Duodenal mucosa (tissue), 2 donors: Measurements from ENCODE around the gene ABCC1.

Experiments used
- H3K27ac ChIP-seq: one replicate; pipeline ENCODE4 v1.7.0; 2013; ENCODE audit warnings: low read depth, low read length
- H3K27me3 ChIP-seq, 2 donors: one replicate each; pipeline ENCODE4 v1.7.0; 2013; ENCODE audit warnings: low read length in 2 of 2, control low read depth in 1 of 2; ENCODE audit not compliant: insufficient read depth in 2 of 2, control insufficient read depth in 1 of 2
- H3K36me3 ChIP-seq, 2 donors: one replicate each; pipeline ENCODE4 v1.7.0; 2013; ENCODE audit warnings: low read length in 2 of 2, control low read depth in 1 of 2; ENCODE audit not compliant: insufficient read depth in 2 of 2, control insufficient read depth in 1 of 2
- H3K4me1 ChIP-seq, 2 donors: one replicate each; pipeline ENCODE4 v1.7.0; 2013; ENCODE audit warnings: low read length in 2 of 2, control low read depth in 1 of 2; ENCODE audit not compliant: insufficient read depth in 2 of 2, control insufficient read depth in 1 of 2
- H3K4me3 ChIP-seq, 2 donors: one replicate each; pipeline ENCODE4 v1.7.0; 2013; ENCODE audit warnings: low read length in 2 of 2, low read depth in 1 of 2
- H3K9ac ChIP-seq, 2 donors: one replicate each; pipeline ENCODE4 v1.7.0; 2013; ENCODE audit warnings: low read length in 2 of 2, low read depth in 1 of 2
- H3K9me3 ChIP-seq, 2 donors: one replicate each; pipeline ENCODE4 v1.7.0; 2013; ENCODE audit warnings: low read length in 2 of 2, control low read depth in 1 of 2; ENCODE audit not compliant: control insufficient read depth in 1 of 2

ABCC1 gene

DNA sequence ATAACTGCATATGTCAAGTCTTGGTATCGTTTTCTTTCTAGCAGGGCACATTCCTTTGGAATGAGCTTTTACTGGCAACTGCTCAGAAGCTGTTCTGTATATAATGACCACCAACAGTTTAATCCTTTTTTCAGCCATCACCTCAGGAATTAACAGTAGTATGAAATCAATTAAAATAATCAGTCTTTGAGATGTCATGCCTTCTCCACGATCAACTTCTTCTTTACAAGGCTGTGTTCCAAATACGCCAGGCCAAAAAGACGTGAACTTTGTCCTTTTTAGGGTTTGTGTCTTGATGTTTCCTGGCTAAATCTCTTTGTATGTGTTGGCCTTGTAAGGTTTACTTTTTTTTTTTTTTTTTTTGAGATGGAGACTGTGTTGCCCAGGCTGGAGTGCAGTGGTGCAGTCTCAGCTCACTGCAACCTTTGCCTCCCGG lies 54.9 kb downstream of the ABCC1 start:
- no peak overlapping the region for H3K9ac ChIP-seq
- H3K36me3 ChIP-seq, result peaks cover 0 to under 1% of the 10 kb centered on the region in 2 donors
- no peaks in the 10 kb centered on the region for H3K9me3 ChIP-seq
- no peak overlapping the region for H3K27ac ChIP-seq
- no peaks in the 10 kb centered on the region for H3K27me3 ChIP-seq
- H3K4me3 ChIP-seq, result no peak overlapping the region
- peaks cover 0 to 3% of the 10 kb centered on the region in 2 donors for H3K4me1 ChIP-seq

DNA sequence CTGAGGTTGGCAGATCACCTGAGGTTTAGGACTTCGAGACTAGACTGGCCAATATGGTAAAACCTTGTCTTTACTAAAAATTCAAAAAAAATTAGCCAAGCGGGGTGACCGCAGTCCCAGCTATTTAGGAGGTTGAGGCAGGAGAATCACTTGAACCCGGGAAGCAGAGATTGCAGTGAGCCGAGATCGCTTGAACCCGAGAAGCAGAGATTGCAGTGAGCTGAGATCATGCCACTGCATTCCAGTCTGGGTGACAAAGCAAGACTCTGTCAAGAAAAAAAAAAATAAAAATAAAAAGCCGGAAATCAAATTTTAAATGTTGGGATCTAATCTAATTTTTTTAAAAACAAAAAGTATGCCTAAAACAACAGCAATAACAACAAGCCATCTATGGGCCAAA lies 56.3 kb downstream of the ABCC1 start:
- Histone ChIP-seq H3K4me3 (no peak overlapping the region), H3K4me1 (peaks cover 0 to 2% of the 10 kb centered on the region in 2 donors), H3K27ac (no peak overlapping the region), H3K9ac (no peak overlapping the region), H3K27me3 (no peaks in the 10 kb centered on the region), H3K9me3 (no peaks in the 10 kb centered on the region), H3K36me3 (peaks cover 7 to 13% of the 10 kb centered on the region in 2 donors)

DNA sequence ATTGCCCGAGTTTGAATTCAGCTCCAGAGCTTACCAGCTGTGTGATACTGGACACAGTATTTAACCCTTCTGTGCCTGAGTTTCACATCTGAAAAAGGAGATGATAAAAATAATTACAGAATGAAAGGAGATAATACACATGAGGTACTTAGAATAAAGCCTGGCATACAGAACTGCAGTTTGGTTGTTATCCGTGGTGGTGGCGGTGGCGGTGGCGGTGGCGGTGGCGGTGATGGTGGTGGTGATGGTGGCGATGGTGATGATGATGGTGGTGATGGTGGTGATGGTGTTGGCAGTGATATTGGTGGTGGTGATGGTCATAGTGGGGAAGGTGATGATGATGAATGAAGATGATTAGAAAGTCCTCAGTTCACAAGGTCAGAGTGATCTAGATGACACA lies 57.2 kb downstream of the ABCC1 start:
- no peaks in the 10 kb centered on the region for H3K9me3 ChIP-seq
- peaks cover 9 to 14% of the 10 kb centered on the region in 2 donors for H3K36me3 ChIP-seq
- no peak overlapping the region for H3K9ac ChIP-seq
- H3K4me1 ChIP-seq, result no peaks in the 10 kb centered on the region
- H3K27ac ChIP-seq, result no peak overlapping the region
- H3K4me3 ChIP-seq, result no peak overlapping the region
- no peaks in the 10 kb centered on the region for H3K27me3 ChIP-seq

DNA sequence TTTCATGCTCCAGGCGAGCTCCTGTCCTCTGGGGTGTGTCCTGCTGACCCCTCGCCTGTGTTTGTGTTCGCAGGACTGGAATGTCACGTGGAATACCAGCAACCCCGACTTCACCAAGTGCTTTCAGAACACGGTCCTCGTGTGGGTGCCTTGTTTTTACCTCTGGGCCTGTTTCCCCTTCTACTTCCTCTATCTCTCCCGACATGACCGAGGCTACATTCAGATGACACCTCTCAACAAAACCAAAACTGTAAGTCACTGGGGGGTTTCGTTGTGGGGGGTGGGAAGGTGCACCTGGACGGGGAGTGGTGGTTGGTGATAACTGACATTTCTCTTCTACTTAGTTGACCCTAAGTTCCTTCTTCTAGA lies 58.3 kb downstream of the ABCC1 start:
- peaks cover 9 to 18% of the 10 kb centered on the region in 2 donors for H3K36me3 ChIP-seq
- no peaks in the 10 kb centered on the region for H3K4me1 ChIP-seq
- no peak overlapping the region for H3K27ac ChIP-seq
- H3K27me3 ChIP-seq, result no peaks in the 10 kb centered on the region
- no peaks in the 10 kb centered on the region for H3K9me3 ChIP-seq
- H3K4me3 ChIP-seq, result no peak overlapping the region
- no peak overlapping the region for H3K9ac ChIP-seq

DNA sequence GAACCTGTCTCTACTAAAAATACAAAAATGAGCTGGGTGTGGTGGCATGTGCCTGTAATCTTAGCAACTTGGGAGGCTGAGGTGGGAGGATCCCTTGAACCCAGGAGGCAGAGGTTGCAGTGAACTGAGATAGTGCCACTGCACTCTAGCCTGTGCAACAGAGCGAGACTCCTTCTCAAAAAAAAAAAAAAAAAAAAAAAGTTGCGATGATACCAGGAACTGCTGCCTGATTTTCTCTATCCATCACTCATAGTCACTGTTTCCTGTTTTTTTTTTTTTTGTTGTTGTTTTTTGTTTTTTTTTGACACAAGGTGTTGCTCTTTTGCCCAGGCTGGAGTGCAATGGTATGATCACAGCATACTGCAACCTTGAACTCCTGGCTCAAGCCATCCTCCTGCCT lies 59.2 kb downstream of the ABCC1 start:
- no peaks in the 10 kb centered on the region for H3K27me3 ChIP-seq
- no peak overlapping the region for H3K27ac ChIP-seq
- no peak overlapping the region for H3K4me3 ChIP-seq
- no peak overlapping the region for H3K9ac ChIP-seq
- peaks cover 9 to 18% of the 10 kb centered on the region in 2 donors for H3K36me3 ChIP-seq
- H3K9me3 ChIP-seq, result no peaks in the 10 kb centered on the region
- no peaks in the 10 kb centered on the region for H3K4me1 ChIP-seq

DNA sequence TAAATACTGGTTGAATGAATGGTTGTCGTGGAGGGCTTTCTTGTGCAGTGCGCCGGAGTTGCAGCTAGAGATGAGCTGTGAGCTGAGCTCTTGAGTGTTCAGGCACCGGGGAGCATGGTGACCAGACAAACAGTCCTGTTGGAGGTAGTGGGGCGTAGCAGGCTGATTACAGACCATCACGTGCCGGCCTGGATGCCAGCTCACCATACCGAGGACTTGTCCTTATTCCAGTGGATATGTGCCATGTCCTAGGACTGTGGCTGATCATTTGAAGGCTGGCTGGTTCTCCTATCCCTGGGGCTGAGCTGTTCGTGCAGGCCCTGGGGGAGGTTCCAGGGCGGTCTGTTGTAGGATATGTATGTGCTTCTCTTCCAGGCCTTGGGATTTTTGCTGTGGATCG lies 60.0 kb downstream of the ABCC1 start:
- H3K27me3 ChIP-seq, result no peaks in the 10 kb centered on the region
- H3K27ac ChIP-seq, result no peak overlapping the region
- peaks cover 9 to 19% of the 10 kb centered on the region in 2 donors for H3K36me3 ChIP-seq
- no peak overlapping the region for H3K4me3 ChIP-seq
- H3K4me1 ChIP-seq, result no peaks in the 10 kb centered on the region
- no peaks in the 10 kb centered on the region for H3K9me3 ChIP-seq
- H3K9ac ChIP-seq, result no peak overlapping the region

DNA sequence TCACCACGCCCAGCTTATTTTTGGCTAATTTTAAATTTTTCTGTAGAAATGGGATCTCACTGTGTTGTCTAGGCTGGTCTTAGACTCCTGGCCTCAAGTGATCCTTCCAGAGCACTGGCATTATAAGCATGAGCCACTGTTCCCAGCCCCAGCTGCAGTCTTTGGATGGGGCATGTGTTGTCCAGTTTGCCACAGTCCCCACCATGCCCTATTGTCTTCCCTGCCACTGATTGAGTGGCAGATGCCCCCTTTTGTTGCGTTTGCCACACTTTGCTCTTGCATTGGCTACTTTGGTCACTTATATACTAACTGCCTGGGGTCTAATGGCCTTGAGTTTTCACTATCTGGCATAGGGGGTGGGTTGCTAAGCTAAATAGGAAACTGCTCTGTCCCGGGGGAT lies 60.8 kb downstream of the ABCC1 start:
- Histone ChIP-seq H3K27me3 (no peaks in the 10 kb centered on the region), H3K9ac (no peak overlapping the region), H3K36me3 (peaks cover 9 to 22% of the 10 kb centered on the region in 2 donors), H3K4me3 (no peak overlapping the region), H3K4me1 (peaks cover 0 to under 1% of the 10 kb centered on the region in 2 donors), H3K27ac (no peak overlapping the region), H3K9me3 (no peaks in the 10 kb centered on the region)

DNA sequence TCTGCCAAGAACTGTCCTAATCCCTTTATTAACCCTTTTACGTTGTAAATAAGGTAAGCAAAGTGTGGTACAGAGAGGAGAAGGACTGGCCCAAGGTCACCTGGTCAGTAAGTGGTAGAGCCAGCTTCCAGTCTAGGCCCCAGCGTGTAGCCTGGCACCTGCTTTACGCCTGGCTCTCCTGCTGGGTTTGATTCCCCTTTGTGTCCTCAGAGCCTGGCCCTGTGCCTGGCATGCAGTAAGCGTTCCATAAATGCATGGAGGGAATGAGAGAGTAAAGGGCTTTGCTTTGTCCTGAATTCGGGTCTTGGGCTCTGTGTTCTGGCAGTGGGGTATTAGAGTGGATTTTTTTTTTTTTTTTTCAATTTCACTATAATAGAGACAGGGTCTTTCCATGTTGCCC lies 62.7 kb downstream of the ABCC1 start:
- no peak overlapping the region for H3K4me3 ChIP-seq
- peaks cover 0 to 4% of the 10 kb centered on the region in 2 donors for H3K4me1 ChIP-seq
- H3K9ac ChIP-seq, result no peak overlapping the region
- no peaks in the 10 kb centered on the region for H3K27me3 ChIP-seq
- H3K27ac ChIP-seq, result no peak overlapping the region
- no peaks in the 10 kb centered on the region for H3K9me3 ChIP-seq
- peaks cover 16 to 31% of the 10 kb centered on the region in 2 donors for H3K36me3 ChIP-seq

DNA sequence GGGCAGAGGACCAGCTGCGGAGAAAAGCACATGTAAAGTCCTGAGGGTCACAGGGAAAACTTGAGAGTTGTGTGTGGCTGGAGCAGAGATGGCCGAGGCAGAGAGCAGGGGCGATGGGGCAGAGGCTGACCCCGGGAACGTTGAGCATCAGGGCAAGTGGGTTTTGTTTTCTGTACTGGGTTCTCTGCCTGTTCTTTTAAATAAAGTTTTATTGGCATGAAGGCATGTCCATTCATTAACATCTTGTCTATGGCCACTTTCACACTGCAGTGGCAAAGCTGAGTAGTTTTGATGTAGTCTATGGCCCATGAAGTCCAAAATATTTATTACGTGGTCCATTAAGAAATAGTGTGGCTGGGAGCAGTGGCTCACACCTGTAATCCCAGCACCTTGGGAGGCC lies 64.4 kb downstream of the ABCC1 start:
- Histone ChIP-seq H3K4me3 (no peak overlapping the region), H3K9ac (no peak overlapping the region), H3K27me3 (no peaks in the 10 kb centered on the region), H3K27ac (no peak overlapping the region), H3K4me1 (peaks cover 0 to 4% of the 10 kb centered on the region in 2 donors), H3K9me3 (no peaks in the 10 kb centered on the region), H3K36me3 (peaks cover 16 to 40% of the 10 kb centered on the region in 2 donors)

DNA sequence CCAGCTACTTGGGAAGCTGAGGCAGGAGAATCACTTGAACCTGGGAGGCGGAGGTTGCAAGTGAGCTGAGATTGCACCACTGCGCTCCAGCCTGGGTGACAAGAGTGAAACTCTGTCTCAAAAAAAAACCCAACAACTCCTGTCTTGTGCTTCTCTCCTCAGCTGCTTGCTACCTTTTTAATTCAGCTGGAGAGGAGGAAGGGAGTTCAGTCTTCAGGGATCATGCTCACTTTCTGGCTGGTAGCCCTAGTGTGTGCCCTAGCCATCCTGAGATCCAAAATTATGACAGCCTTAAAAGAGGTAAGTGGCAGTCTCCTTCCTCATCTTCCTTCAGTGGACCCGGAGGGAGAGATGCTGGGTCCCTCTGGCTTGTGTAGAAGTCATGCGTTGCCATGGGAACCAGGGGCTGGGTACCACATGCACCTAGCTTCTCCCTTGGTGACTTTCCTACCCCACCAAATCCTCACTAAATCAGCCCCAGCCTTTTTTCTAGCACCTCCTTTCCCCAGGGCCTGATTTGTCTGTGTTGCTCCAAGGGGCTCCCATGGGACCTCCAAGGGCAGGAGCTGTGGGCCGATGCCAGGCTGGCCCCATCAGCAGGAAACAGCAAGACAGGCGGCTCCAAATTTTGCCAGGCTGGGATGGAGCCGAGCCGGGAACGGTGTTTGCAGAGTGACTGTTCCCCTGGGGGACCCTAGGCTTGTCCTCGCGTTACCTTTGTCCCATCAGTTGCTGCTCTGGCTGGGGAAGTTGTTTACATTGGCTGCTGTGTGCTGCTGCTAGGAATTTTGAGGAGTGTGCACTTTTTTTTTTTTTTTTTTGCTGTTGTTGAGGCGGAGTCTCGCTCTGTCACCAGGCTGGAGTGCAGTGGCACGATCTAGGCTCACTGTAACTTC lies 65.2 kb downstream of the ABCC1 start:
- peaks cover 0 to 4% of the 10 kb centered on the region in 2 donors for H3K4me1 ChIP-seq
- H3K27ac ChIP-seq, result no peak overlapping the region
- H3K27me3 ChIP-seq, result no peaks in the 10 kb centered on the region
- peaks cover 20 to 39% of the 10 kb centered on the region in 2 donors for H3K36me3 ChIP-seq
- H3K4me3 ChIP-seq, result no peak overlapping the region
- no peak overlapping the region for H3K9ac ChIP-seq
- H3K9me3 ChIP-seq, result no peaks in the 10 kb centered on the region
